CD14-positive monocyte (primary cell): Measurements from ENCODE around the gene UQCC2. TPM values are rescaled to one million over a fixed set of nuclear protein-coding genes. Genes with fewer than 3 reads are reported as not detected.
A peak's percentile ranks its signal among the peaks of the same experiment; 100 is the strongest.

Source experiments
- DNase-seq, 3 donors: peaks; one replicate each; pipeline ENCODE4 v3.0.0-alpha.2; 2011 to 2022
- H2AFZ ChIP-seq: 2 replicates; pipeline ENCODE4 v1.6.0; 2012; ENCODE audit warnings: mild to moderate bottlenecking, low read depth, low read length, inconsistent platforms; ENCODE audit not compliant: insufficient read depth, poor library complexity, severe bottlenecking
- H3K27ac ChIP-seq, 2 donors: 1 replicate in 1 of 2; 2 replicates in 1 of 2; pipeline ENCODE4 v1.5.1; 2012 to 2013; ENCODE audit warnings: low read length in 2 of 2, control low read depth in 1 of 2, inconsistent platforms in 1 of 2, low read depth in 1 of 2, mild to moderate bottlenecking in 1 of 2
- H3K27me3 ChIP-seq, 2 donors: one replicate each; pipeline versions ENCODE4 v1.6.0 to v1.6.1; 2011 to 2013; ENCODE audit warnings: low read length in 2 of 2; ENCODE audit not compliant: control insufficient read depth in 2 of 2, insufficient read depth in 2 of 2
- H3K36me3 ChIP-seq, 2 donors: replicated peaks in 1 of 2; 1 replicate in 1 of 2; 2 replicates in 1 of 2; pipeline versions ENCODE4 v1.5.1 to v1.6.1; 2012 to 2013; ENCODE audit warnings: low read length in 2 of 2, control low read depth in 1 of 2, inconsistent platforms in 1 of 2, mild to moderate bottlenecking in 1 of 2; ENCODE audit not compliant: insufficient read depth in 2 of 2, control insufficient read depth in 1 of 2
- H3K4me1 ChIP-seq, 2 donors: 1 replicate in 1 of 2; 2 replicates in 1 of 2; pipeline versions ENCODE4 v1.5.1 to v1.6.1; 2012 to 2013; ENCODE audit warnings: low read length in 2 of 2, control low read depth in 1 of 2, inconsistent platforms in 1 of 2, mild to moderate bottlenecking in 1 of 2, moderate library complexity in 1 of 2; ENCODE audit not compliant: insufficient read depth in 2 of 2, control insufficient read depth in 1 of 2
- H3K4me2 ChIP-seq: replicated peaks from 2 replicates; pipeline ENCODE3; 2012; ENCODE audit warnings: low read length, moderate library complexity, mild to moderate bottlenecking; ENCODE audit not compliant: poor library complexity, severe bottlenecking; ENCODE audit errors: extremely low read depth
- H3K4me3 ChIP-seq, 3 experiments: fragments of 200-600 bp in 1 of 3; sonication (generic) in 1 of 3; replicated peaks in 1 of 3; 1 replicate in 2 of 3; 2 replicates in 1 of 3; pipeline ENCODE4 v1.5.1; 2011 to 2013; ENCODE audit warnings: low read length in 3 of 3, mild to moderate bottlenecking in 3 of 3, control low read depth in 2 of 3, low read depth in 2 of 3, inconsistent platforms in 1 of 3, moderate library complexity in 1 of 3
- H3K79me2 ChIP-seq: 2 replicates; pipeline ENCODE4 v1.6.0; 2012; ENCODE audit warnings: mild to moderate bottlenecking, control low read depth, inconsistent platforms, low read length, moderate library complexity; ENCODE audit not compliant: insufficient read depth
- H3K9ac ChIP-seq: 2 replicates; pipeline ENCODE4 v1.6.0; 2017; ENCODE audit warnings: low read length, mild to moderate bottlenecking; ENCODE audit not compliant: insufficient read depth, poor library complexity, severe bottlenecking
- H3K9me3 ChIP-seq, 2 donors: replicated peaks in 1 of 2; 1 replicate in 1 of 2; 2 replicates in 1 of 2; pipeline versions ENCODE4 v1.5.1 to v1.6.1; 2012 to 2013; ENCODE audit warnings: low read length in 2 of 2, control low read depth in 1 of 2; ENCODE audit not compliant: control insufficient read depth in 1 of 2, insufficient read depth in 1 of 2
- H4K20me1 ChIP-seq: 2 replicates; pipeline ENCODE4 v1.6.0; 2012; ENCODE audit warnings: mild to moderate bottlenecking, low read length, control low read depth, moderate library complexity; ENCODE audit not compliant: insufficient read depth
- H3K27ac Mint-ChIP-seq, 7 donors: one replicate each; pipeline ENCODE4 v1.8.0; 2020; ENCODE audit warnings: mild to moderate bottlenecking in 7 of 7, mixed read lengths in 7 of 7, moderate library complexity in 6 of 7, inconsistent platforms in 2 of 7
- H3K27me3 Mint-ChIP-seq, 3 donors: one replicate each; pipeline ENCODE4 v1.8.0; 2021 to 2022; ENCODE audit warnings: low read depth in 3 of 3, mild to moderate bottlenecking in 3 of 3, mixed read lengths in 3 of 3, moderate library complexity in 3 of 3, inconsistent platforms in 1 of 3
- H3K36me3 Mint-ChIP-seq, 2 donors: one replicate each; pipeline ENCODE4 v1.8.0; 2020; ENCODE audit warnings: mixed read lengths in 2 of 2, inconsistent platforms in 1 of 2, mild to moderate bottlenecking in 1 of 2
- H3K4me1 Mint-ChIP-seq: one replicate; pipeline ENCODE4 v1.8.0; 2020; ENCODE audit warnings: mild to moderate bottlenecking, mixed read lengths
- H3K4me3 Mint-ChIP-seq, 2 donors: one replicate each; pipeline ENCODE4 v1.8.0; 2020; ENCODE audit warnings: mild to moderate bottlenecking in 2 of 2, mixed read lengths in 2 of 2, moderate library complexity in 1 of 2
- H3K9me3 Mint-ChIP-seq, 7 donors: one replicate each; pipeline ENCODE4 v1.8.0; 2020 to 2022; ENCODE audit warnings: mixed read lengths in 7 of 7, mild to moderate bottlenecking in 6 of 7, moderate library complexity in 6 of 7, inconsistent platforms in 2 of 7
- CTCF ChIP-seq: fragments of 200-600 bp; IDR thresholded peaks from one replicate; pipeline ENCODE4 v1.8.0; 2022; ENCODE audit warnings: antibody characterized with exemption, mild to moderate bottlenecking
- WGBS: methylation state at CpG from one replicate; pipeline ENCODE4 v1.1.5; 2013; ENCODE audit warnings: missing lambda C conversion rate; ENCODE audit not compliant: insufficient coverage; 5-methylcytosine and 5-hydroxymethylcytosine counted together
- intact Hi-C, 2 donors: fragments of 100-400 bp; cut with micrococcal nuclease; formaldehyde crosslinking; loops; one replicate each; pipeline versions ENCODE4 v1.15.0 to v1.15.1; 2023
- polyA plus RNA-seq, 3 donors: library from polyadenylated mRNA; depleted of rRNA in 1 of 3; unstranded in 2 of 3; stranded (reverse) in 1 of 3; fragments of 300-500 nt in 2 of 3; fragments of >200 nt in 1 of 3; fragmentation: Illumina TruSeq in 2 of 3; gene quantifications; 1 replicate in 2 of 3; 2 replicates in 1 of 3; pipeline ENCODE4 v1.2.3, GENCODE V29; 2012 to 2021

The UQCC2 gene
- polyA plus RNA-seq, 3 donors: 10.3 to 39.3 (median 37.2) TPM

- Mint-ChIP-seq H3K36me3 (peaks cover 8 to 29% of the 10 kb centered on the region in 2 donors), H3K27ac (no peak overlapping the region), H3K4me3 (no peak overlapping the region), H3K27me3 (peaks cover 0 to 4% (median 0%) of the 10 kb centered on the region in 3 donors), H3K4me1 (no peaks in the 10 kb centered on the region), H3K9me3 (no peaks in the 10 kb centered on the region)
- DNase-seq: no peak
- Histone ChIP-seq H3K9ac (no peak overlapping the region), H2AFZ (no peak overlapping the region), H3K27me3 (no peaks in the 10 kb centered on the region), H3K9me3 (no peaks in the 10 kb centered on the region), H3K36me3 (no peaks in the 10 kb centered on the region), H3K79me2 (no peaks in the 10 kb centered on the region), H3K4me1 (no peaks in the 10 kb centered on the region), H3K4me3 (no peak overlapping the region), H4K20me1 (no peaks in the 10 kb centered on the region), H3K27ac (no peak overlapping the region), H3K4me2 (no peak overlapping the region)
- whole genome bisulfite sequencing: 75% methylated on average over 1 of the region's 7 CpGs
- intact Hi-C loops: no loop called here
- no peak for TF ChIP-seq CTCF
Measured at GRCh38 chr6:33673851-33674250, 37.6 kb downstream of the UQCC2 start.

GRCh38 chr6:33672808-33673207, 38.7 kb downstream of the UQCC2 start:
- intact Hi-C loops: no loop called here

More at GRCh38 chr6:33672808-33673207, 38.7 kb downstream of the UQCC2 start:
- 73% methylated on average over 4 of the region's 5 CpGs for WGBS
- Histone ChIP-seq H3K27me3 (no peaks in the 10 kb centered on the region), H3K9ac (no peak overlapping the region), H2AFZ (no peak overlapping the region), H3K79me2 (no peaks in the 10 kb centered on the region), H4K20me1 (no peaks in the 10 kb centered on the region), H3K27ac (no peak overlapping the region), H3K36me3 (no peaks in the 10 kb centered on the region), H3K9me3 (no peaks in the 10 kb centered on the region), H3K4me3 (no peak overlapping the region), H3K4me2 (no peak overlapping the region), H3K4me1 (no peaks in the 10 kb centered on the region)
- no peak for TF ChIP-seq CTCF
- peak; percentile 2 to 41 (median 11) for DNase-seq
- no peak overlapping the region for H3K27ac Mint-ChIP-seq
- H3K4me1 Mint-ChIP-seq: no peaks in the 10 kb centered on the region
- no peak overlapping the region for H3K4me3 Mint-ChIP-seq
- peaks cover 0 to 4% (median 0%) of the 10 kb centered on the region in 3 donors for H3K27me3 Mint-ChIP-seq
- no peaks in the 10 kb centered on the region for H3K9me3 Mint-ChIP-seq
- peaks cover 6 to 33% of the 10 kb centered on the region in 2 donors for H3K36me3 Mint-ChIP-seq
